GM18508 (cell line): Measurements from ENCODE around the gene ZBTB45.

Experiments
- ATAC-seq: cut with Tn5 transposase; IDR thresholded peaks from one replicate; pipeline ENCODE4 v1.9.1; 2021; ENCODE audit warnings: moderate number of reproducible peaks; ENCODE audit not compliant: insufficient read depth, unreplicated experiment

Gene ZBTB45

DNA sequence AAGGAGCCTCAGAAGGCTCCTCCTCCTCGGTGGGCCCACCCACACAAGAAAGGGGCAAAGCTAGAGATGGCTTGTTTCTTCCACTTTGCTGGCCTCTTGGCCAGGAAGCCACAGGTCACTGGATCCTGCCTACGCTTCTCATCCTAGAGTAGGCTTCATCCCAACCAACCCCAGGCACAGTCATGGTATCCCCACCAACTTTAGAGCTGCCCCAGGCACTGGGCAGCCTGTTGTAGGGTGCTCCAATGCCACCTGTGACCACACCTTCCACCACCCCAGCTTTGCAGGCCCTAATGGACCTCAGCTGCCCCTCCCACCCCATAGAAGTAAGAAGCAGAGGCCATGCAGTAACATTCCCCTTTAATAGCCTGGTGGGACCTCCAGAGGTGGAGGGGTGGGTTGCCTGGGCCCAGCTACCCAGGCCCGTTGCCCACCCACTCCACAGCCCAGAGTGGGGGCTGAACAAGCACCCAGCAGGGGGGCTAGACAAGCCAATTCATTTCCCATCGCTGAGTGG is 35.8 kb upstream of the ZBTB45 start:
- no peak for ATAC-seq

DNA sequence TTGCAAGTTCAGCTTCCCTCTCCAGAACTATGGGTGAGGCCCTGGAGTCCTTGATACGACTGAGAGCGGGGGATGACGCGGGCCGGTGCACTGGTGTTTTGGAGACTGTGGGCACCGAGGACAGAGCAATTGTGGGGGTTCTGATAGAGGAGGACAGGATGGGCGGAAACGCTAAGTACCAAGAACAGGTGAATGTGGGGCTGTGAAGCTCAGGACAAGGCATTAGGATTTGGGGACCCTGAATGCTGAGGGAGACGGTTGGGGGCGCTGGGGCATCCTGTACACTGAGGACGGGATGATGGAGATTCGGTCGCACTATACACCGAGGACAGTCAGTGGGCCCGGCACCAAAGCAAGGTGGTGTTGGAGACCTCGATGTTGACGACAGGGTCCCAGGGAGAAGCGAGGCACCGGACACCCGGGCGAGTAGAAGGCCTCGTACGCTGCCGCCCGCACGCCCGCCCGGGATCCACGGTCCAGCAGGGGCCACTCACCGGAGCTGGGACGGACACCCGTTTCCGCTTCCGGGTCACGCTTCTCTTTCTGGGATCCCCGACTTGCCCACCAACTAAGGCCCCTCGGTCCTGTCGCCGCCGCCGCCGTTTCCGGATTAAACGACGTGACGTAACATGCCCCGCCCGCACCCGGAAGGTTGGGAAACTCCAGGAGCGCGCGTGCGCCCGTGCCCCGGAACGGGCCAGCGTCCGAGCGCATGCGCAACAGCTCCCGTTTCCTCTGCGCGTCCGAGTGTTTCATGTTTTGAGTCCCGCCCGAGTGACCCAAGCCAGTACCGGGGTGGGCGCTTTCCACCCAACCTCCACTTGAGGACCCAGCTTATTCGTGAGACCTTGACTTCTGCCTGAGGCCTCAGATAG is 35.1 kb upstream of the ZBTB45 start, which contains the start of gene CHMP2A:
Gene CHMP2A, minus strand, starts transcription at position 612 of the 875 bp plus-strand sequence. CDS start 893 bp downstream, outside the sequence.
- no peak for ATAC-seq

DNA sequence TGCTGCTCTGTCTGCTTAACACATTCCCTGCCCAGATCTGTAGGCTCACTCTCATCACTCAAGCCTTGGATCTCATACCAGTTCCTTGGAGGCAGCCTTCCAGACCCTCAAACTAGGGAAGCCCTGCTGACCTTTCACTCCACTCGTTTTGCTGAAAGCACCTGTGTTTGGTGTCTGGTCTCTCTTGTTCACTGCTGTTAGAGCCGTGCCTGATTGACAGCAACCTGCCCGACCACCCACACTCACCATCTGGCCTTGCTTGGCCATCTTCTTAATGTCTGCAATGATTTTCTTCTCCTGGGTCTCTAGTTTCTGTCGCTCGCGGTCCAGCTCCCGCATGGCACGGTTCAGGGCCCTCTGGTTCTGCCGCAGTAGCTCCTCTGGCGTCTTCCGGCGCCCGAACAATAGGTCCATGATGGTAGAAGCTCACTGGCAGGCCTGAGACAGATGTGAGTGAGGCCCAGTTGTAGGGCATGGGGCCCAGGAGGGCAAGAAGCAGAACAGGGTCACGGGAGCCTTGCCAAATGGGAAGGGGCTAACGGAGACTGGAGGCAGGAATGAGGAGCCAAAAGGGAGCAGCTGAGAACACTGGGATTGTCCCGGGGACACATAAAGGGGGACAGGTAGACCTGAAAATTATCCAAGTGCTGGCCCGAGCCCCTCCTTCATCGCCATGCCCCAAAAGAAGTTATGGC is 34.3 kb upstream of the ZBTB45 start:
- no peak for ATAC-seq

DNA sequence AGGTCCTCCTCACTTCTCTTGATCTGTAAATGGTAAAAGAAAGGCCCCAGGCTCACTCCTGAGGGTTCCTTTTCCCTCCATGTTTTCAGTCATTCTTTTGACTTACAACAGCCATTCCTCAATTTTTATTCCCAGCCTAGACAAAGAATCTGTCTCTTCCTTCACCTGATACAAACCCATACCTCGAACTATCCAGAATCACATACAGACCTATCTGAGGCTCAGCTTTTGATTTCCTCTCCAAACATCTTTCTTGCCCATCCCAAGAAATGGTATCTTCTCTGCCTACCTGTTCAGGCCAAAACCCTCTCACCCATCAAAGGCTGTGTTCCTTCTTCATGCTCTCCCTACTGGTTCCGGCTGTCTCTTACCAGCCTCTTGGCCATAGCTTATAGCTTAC is 33.0 kb upstream of the ZBTB45 start:
- ATAC-seq = no peak

DNA sequence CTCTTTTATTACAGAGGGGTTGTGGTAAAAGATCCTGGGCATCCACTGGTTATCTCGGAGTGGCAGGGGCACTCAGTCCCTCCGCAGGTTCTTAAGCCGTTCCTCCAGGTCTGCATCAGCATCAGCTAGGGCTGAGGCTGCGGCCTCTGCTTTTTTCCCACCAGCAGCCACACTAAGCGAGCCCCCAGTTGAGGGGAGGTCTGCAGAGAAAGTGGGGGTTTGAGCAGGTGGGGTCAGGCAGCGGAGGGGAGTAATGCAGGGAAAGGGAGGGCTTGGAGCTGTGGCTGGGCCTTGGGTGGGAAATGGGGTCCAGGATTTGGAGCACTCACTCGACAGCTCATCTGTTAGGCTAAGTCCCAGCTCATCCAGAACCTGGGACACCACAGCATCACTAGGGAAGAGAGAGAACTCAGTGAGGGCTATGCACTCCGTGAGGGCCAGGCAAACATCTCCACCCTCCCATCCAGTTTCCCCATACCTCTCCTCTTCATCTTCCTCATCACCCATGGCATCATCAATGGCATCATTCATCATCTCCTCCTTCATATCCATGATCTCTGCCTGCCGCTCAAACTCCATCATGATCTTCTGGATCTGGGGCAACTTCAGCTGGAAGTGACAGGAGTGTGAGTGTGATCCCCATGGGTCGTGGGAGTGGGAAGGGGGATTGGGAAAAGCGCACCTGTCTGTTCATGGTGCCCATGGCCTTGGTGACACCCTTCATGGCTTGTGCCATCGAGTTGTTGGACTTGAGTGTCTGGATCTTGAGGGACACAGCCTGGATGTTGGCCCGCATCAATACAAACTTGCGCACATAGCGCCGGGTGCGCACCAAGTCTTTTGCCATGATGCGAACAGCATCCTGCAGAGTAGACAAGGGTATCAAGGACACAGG is 32.2 kb upstream of the ZBTB45 start:
- no peak for ATAC-seq

DNA sequence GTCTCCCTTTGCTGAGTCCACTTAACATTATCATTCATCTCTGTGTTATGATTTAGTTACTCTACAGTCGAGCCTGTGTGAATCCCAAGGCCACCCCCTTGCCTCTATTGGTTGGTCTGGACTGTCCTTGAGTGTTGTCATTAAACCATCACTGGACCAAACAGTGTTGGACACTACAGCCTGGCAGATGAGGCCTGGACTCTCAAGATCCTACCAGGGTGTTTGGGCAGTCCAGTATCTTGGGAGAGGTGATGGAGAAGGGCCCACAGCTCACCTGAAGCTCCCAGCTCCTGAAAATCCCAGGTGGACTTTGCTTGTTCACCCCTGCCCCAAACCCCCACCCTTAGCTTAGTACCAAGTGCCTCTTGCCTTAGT is 31.5 kb upstream of the ZBTB45 start:
- no peak for ATAC-seq

DNA sequence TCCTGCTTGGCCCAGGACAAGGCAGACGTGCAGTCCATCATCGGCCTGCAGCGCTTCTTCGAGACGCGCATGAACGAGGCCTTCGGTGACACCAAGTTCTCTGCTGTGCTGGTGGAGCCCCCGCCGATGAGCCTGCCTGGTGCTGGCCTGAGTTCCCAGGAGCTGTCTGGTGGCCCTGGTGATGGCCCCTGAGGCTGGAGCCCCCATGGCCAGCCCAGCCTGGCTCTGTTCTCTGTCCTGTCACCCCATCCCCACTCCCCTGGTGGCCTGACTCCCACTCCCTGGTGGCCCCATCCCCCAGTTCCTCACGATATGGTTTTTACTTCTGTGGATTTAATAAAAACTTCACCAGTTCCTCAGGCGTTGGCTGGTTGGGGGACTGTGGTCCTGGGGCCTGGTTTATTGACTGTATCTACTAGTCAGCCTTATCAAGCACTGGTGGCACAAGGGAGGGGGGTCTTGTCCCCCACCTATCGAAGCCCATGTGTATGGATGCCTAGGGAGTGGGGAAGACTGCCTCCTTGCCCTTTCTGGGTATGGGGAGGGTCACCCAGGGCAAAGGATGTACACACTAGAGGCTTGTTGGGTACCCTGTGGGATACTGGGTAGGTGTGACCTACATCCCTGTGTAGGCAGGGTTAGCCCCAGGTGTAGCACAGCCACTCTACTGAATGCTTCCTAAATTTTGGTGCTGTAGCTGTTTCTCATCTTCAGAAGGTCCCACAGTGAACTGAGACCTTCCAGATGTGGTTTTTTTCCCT is 30.9 kb upstream of the ZBTB45 start:
- no peak for ATAC-seq

DNA sequence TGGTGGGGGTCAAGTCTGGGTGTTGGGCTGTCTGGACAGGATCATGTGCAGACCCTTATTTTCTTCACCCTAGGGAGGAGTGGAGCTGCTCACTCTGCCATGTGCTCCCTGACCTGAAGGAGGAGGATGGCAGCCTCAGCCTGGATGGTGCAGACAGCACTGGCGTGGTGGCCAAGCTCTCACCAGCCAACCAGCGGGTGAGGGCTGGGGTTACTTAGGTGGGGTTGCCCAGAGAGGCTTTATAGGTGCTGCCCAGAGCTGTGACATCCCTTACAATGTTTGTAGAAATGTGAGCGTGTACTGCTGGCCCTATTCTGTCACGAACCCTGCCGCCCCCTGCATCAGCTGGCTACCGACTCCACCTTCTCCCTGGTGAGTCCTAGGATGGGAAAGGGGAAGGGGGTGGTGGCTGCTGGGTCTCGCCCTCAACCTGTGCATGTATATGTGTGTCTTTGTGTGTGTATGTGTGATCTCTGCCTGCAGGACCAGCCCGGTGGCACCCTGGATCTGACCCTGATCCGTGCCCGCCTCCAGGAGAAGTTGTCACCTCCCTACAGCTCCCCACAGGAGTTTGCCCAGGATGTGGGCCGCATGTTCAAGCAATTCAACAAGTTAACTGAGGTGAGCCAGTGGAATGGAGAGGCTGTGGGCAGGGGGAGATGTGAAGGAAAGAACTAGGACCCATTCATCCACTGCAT is 30.2 kb upstream of the ZBTB45 start:
- no peak for ATAC-seq

DNA sequence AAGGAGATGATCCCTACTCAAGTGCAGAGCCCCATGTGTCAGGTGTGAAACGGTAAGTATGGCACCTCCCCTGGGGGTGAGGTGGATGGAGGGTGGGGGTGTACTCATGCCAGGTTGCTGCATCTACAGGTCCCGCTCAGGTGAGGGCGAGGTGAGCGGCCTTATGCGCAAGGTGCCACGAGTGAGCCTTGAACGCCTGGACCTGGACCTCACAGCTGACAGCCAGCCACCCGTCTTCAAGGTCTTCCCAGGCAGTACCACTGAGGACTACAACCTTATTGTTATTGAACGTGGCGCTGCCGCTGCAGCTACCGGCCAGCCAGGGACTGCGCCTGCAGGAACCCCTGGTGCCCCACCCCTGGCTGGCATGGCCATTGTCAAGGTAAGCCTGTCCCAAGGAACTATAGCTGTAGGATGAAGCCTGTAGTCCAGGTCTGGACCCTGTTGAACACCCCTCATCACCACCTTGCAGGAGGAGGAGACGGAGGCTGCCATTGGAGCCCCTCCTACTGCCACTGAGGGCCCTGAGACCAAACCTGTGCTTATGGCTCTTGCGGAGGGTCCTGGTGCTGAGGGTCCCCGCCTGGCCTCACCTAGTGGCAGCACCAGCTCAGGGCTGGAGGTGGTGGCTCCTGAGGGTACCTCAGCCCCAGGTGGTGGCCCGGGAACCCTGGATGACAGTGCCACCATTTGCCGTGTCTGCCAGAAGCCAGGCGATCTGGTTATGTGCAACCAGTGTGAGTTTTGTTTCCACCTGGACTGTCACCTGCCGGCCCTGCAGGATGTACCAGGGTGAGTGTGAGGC is 29.5 kb upstream of the ZBTB45 start:
- no peak for ATAC-seq

DNA sequence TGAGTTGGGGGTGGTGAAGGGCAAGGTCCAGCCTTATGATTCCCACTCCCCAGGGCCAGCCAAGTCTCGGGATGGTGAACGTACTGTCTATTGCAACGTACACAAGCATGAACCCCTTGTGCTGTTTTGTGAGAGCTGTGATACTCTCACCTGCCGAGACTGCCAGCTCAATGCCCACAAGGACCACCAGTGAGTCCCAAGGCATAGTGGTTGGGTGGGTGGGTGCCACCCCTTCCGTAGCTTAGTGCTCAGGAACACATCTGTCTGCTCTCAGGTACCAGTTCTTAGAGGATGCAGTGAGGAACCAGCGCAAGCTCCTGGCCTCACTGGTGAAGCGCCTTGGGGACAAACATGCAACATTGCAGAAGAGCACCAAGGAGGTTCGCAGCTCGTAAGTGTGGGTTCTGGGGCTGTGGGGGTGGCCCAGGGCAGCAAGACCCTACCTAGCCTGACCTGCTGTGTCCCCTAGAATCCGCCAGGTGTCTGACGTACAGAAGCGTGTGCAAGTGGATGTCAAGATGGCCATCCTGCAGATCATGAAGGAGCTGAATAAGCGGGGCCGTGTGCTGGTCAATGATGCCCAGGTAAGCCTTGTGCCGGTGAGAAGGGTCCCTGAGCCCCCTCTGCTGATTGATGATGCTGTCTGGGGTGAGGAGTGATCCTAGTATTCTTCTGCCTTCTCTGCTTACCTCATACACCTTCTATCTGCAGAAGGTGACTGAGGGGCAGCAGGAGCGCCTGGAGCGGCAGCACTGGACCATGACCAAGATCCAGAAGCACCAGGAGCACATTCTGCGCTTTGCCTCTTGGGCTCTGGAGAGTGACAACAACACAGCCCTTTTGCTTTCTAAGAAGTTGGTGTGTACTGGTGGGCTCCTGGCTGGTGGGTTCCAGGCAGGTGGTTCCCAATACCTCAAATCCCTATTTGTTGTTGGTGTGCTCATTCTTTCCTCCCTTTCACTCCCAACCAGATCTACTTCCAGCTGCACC is 28.0 kb upstream of the ZBTB45 start:
- ATAC-seq = no peak

DNA sequence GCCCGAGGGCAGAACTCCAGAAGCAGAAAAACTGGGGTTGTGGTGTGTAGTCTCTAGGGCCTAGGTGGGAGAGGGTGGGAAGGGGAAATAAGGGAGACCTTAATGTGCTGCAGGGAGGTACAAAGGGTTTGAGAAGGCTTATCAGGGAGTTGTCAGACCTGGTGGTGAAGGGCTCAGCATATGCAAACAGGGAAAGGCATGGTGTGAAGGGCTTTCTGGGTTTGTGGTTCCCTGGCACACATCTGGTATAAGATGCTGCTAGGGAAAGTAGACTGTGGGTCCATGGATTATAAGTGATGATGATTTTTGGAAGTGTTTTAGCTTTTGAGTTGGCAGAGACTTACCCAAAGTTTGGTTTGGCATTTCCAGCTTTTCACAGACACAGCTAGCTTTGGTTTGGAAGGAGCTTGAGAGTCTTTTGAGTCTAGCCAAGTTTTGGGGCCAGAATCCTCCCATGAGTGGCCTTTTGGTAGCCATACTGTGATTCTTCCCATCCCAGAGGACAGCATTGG is 26.5 kb upstream of the ZBTB45 start:
- no peak for ATAC-seq

DNA sequence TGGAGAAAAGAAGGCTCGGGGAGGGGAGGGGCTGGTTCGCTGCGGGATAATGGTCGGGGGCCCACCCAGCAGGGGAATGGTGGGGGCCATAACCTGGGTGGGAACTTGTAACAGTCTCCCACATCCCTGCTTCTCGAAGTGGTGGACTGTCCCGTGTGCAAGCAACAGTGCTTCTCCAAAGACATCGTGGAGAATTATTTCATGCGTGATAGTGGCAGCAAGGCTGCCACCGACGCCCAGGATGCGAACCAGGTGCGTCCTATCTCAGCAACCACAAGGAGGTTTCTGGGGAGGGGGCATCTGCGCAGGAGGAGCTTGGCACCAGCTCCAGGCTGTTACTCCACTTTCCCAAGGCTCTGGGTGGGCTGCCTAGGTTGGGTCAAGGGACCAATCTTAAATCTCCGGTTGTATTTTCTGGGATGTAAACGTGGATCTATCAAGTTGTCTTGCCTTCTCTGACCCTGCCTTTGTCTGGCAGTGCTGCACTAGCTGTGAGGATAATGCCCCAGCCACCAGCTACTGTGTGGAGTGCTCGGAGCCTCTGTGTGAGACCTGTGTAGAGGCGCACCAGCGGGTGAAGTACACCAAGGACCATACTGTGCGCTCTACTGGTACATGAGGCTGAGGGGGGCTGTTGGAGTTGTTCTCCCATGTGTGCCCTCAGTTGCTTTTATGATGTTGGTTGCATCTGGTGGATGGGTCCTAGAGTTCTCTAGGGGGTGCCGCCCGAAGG is 25.8 kb upstream of the ZBTB45 start:
- ATAC-seq = no peak

DNA sequence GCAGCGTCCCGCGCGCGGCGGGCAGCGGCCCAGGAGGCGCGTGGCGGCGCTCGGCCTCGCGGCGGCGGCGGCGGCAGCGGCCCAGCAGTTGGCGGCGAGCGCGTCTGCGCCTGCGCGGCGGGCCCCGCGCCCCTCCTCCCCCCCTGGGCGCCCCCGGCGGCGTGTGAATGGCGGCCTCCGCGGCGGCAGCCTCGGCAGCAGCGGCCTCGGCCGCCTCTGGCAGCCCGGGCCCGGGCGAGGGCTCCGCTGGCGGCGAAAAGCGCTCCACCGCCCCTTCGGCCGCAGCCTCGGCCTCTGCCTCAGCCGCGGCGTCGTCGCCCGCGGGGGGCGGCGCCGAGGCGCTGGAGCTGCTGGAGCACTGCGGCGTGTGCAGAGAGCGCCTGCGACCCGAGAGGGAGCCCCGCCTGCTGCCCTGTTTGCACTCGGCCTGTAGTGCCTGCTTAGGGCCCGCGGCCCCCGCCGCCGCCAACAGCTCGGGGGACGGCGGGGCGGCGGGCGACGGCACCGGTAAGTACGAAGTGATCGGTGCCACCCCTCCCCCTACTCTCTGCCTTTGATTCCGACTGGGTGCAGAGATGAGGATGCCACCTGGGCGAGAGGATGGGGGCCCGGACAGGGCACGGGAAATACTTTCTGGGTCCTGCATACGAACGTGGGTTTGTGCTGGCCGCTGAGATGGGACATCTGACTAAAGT is 25.1 kb upstream of the ZBTB45 start:
- ATAC-seq = peak; percentile 19

DNA sequence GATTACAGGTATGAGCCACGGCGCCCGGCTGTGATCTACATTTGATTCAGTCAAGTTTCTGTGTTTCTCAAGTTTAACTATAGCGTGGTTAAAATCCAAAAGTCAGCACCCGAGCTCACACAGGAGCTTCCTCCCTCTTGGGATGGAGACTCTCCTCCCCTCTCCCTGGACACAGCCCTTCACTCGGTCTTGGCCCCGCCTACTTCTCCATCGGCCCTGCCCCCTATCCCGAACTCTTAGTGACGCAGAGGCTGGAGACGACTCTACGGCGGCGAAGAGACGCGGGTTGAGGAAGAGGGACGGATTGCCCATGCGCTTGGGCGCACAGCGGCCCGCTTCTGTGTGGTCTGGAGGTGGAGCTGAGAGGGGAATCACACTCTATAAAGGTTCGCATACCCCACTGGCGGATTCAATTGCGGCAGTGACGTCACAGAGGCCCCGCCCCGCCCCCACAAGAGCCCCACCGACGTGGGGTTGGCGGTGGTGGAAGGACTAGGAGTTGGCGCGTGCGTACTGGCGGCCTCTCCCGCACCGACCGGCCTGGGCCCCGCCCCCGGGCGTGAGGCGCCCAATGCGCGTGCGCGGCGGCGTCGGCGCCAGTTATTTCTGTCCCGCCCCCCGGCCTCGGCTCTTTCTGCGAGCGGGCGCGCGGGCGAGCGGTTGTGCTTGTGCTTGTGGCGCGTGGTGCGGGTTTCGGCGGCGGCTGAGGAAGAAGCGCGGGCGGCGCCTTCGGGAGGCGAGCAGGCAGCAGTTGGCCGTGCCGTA is 24.4 kb upstream of the ZBTB45 start, which contains the start of gene TRIM28:
Gene TRIM28, plus strand, starts transcription at position 239 of the 765 bp plus-strand sequence. CDS start 694 bp downstream, outside the sequence.
- peak; percentile 70 for ATAC-seq
